GM21723 (cell line): Measurements from ENCODE around the gene GTF2H4.

Experiments
- ATAC-seq: cut with Tn5 transposase; IDR thresholded peaks from one replicate; pipeline ENCODE4 v1.9.1; 2021; ENCODE audit warnings: mild to moderate bottlenecking, moderate library complexity; ENCODE audit not compliant: unreplicated experiment

The GTF2H4 gene

DNA sequence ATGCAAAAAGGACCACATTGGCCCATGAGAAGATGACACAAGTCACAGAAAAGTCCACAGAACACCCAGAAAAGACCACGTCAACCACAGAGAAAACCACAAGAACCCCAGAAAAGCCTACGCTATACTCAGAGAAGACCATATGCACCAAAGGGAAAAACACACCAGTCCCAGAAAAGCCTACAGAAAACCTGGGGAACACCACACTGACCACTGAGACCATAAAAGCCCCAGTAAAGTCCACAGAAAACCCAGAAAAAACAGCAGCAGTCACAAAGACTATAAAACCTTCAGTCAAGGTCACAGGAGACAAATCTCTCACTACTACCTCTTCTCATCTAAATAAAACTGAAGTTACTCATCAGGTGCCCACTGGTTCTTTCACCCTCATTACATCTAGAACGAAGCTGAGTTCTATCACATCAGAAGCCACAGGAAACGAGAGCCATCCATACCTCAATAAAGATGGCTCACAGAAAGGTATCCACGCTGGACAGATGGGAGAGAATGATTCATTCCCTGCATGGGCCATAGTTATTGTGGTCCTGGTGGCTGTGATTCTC lies 44.0 kb downstream of the GTF2H4 start:
- no peak for ATAC-seq

DNA sequence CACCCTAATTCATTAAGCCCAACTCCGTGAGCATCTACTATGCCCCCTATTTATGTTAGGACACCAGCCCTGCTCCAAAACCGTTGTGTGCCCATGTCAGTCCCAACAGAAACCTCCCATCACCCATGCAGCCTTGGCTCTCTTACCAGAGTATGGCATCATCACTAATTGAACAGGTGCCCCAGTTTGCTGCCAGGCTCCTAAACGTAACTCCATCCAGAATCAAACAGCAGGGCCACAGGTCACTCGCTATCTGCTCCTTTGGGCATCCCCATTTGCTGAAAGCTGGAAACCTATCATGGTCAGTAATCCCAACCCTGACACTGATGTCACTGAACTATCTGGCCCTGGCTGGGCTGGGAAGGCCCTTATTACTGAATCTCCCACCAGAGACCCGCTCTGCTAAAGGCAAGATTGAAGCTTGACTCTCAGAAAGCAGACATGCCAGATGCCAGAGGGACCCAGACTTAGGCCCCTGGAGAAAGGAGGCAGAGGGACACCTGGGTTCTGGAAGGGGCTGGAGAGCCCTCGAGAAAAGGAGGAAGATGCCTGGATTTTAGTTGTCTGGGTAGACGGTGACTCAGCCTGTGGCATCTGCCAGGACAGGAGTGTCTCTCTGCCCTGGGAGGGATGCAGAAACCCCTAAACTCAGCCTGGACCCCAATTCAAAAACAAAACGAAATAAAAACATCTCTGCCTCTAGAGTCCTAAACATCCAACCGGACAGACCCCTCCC lies 46.8 kb downstream of the GTF2H4 start:
- no peak for ATAC-seq

DNA sequence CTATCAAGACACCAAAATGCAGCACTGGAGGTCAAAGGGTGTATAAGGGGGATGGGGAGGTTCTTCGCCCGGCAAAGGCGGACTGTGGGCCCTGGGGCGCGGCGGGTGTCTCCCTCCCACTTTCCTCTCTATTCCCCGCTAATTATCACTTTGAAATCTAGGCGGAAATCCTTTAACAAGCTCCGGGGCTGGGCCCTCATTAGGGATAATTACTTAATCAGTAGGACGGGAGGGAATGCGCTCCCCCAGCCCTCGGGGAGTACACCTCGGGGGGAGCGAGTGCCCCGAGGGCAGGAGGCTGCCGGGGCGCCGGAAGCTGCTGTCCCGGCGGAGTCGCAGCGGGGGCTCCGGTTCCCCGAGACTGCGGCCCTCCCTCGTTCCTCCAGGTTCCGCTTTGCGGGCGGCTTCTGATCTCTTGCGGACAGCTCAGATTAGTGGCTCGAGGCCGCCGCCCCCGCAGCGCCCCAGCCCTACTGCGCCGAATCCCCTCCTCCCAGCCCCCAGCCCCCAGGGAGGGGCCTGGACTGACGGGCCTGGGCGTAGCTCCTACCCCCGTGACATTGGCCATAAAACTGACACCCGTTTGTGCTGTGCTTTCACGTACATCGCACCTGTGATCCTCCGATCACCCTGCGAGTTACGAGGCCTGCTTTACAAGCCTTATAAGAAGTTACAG lies 47.5 kb downstream of the GTF2H4 start:
- ATAC-seq = no peak

DNA sequence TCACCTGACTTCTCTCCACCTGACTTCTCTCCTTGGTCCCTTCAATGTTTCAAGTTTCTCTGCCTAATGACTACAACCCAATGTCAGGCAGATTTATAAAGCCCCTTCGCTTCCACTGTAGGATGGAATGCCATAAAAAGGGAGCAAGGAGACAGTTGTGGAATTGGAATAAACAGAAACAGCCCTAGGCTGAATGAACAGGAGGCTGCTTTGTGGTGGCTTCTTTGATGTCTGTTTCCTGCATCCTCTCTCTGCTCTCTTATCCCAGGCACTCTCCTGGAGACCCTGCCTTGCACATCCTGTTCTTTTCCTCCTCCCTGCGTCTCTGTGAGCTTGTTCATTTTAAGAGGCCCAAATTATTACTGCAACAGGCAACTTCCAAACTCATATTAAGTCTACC lies 49.7 kb downstream of the GTF2H4 start:
- ATAC-seq = no peak

DNA sequence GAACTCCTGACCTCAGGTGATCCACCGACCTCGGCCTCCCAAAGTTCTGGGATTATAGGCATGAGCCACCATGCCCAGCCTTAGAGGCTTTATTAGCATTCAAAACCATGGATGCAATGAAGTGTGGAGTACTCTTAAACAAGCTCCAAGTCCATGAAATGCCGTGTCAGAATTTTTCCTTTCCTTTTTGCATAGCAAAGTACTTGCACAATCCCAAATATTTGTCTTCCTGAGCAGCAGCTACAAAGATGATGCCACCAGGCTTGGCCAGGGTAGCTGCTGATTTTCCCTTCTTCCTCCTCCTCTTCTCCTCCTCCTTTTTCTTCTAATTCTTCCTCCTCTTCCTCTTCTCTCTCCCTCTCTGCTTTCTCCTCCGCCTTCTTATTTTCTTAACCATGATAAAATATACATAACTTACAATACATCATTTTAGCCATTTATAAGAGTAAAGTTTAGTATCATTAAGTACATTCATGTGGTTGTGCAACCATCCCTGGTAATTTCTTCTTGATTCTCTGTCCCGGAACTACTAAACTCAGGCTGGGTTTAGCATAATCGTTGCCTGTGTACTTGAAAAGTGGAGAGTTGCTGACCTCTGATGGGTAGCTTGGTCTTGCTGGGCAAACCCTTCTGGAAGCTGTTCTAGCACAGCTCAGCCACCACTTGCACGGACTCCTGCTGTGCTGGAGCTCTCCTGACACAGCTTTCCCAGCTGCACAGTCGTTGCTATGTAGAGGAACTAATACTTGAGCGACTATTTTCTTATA lies 53.1 kb downstream of the GTF2H4 start:
- ATAC-seq = no peak

DNA sequence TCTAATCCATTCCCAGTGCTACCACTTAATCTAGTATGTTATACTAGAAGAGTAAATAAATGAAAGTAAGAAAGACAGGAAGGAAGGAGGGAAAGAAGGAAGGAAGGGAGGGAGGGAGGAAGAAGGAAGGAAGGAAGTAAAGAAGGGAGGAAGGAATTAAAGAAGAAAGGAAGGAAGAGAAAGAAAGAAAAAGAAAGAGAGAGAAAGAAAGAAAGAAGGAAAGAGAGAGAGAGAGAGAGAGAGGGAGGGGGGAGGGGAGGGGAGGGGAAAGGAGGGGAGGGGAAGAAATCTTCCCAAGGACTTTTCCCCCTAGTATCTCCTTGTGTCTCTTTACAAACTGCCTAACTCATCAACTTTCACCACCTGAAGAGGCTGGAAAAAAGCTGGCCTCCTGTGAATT lies 54.7 kb downstream of the GTF2H4 start:
- no peak for ATAC-seq

DNA sequence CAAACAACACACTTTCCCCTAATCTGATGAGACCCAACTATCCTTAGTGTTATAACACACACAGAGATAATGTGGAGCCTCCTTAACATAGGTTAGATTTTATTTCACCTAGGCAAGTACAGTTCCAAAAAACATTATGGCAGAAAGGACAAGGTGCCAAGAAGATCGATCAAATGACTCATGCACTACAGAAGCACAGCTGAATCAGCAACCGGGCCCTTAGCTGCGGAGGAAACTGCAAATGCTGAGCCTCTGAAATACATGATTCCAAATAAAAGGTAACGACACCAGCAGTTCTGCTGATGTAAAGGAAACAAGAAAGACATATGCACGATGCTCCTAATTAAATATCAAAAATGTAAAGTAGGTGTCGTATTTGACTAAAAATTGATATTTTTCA lies 55.6 kb downstream of the GTF2H4 start:
- no peak for ATAC-seq
